ENCODE measurements around the gene CCDC186.

CCDC186 gene

GRCh38 chr10:114173921-114174694, at the start of gene CCDC186:
Gene CCDC186, minus strand, starts transcription at chr10:114174203. Its CDS starts 10,935 bp downstream, at chr10:114163268.
- peak; percentile 97 for DNase-seq (ENCODE audit: low read depth)

GRCh38 chr10:114223066-114223465, 49.1 kb upstream of the CCDC186 start:
- no peak for DNase-seq (ENCODE audit: low read depth)

- DNase-seq (ENCODE audit: low read depth): no peak
These were observed 47.2 kb upstream of the CCDC186 start for GRCh38 chr10:114221235-114221634.

- DNase-seq (ENCODE audit: low read depth): no peak
These were observed 46.3 kb upstream of the CCDC186 start for GRCh38 chr10:114220281-114220680.

GRCh38 chr10:114215033-114215432, 41.0 kb upstream of the CCDC186 start:
- no peak for DNase-seq (ENCODE audit: low read depth)

GRCh38 chr10:114212153-114212552, 38.1 kb upstream of the CCDC186 start:
- DNase-seq (ENCODE audit: low read depth): no peak

GRCh38 chr10:114208351-114208750, 34.3 kb upstream of the CCDC186 start:
- DNase-seq (ENCODE audit: low read depth): no peak

- DNase-seq (ENCODE audit: low read depth): no peak
These were observed 33.3 kb upstream of the CCDC186 start for GRCh38 chr10:114207349-114207748.

- no peak for DNase-seq (ENCODE audit: low read depth)
These were observed 32.9 kb upstream of the CCDC186 start for GRCh38 chr10:114206902-114207301.

- no peak for DNase-seq (ENCODE audit: low read depth)
These were observed 28.8 kb upstream of the CCDC186 start for GRCh38 chr10:114202812-114203211.

GRCh38 chr10:114199239-114199638, 25.2 kb upstream of the CCDC186 start:
- no peak for DNase-seq (ENCODE audit: low read depth)

GRCh38 chr10:114195079-114195478, 21.1 kb upstream of the CCDC186 start:
- DNase-seq (ENCODE audit: low read depth): no peak

- DNase-seq (ENCODE audit: low read depth): no peak
These were observed 15.7 kb upstream of the CCDC186 start for GRCh38 chr10:114189700-114190099.

- no peak for DNase-seq (ENCODE audit: low read depth)
These were observed 14.9 kb upstream of the CCDC186 start for GRCh38 chr10:114188900-114189299.

GRCh38 chr10:114188001-114188400, 14.0 kb upstream of the CCDC186 start:
- DNase-seq (ENCODE audit: low read depth): no peak

GRCh38 chr10:114184276-114184675, 10.3 kb upstream of the CCDC186 start:
- no peak for DNase-seq (ENCODE audit: low read depth)

- no peak for DNase-seq (ENCODE audit: low read depth)
These were observed 9.6 kb upstream of the CCDC186 start for GRCh38 chr10:114183563-114183962.

GRCh38 chr10:114181971-114182370, 8.0 kb upstream of the CCDC186 start:
- no peak for DNase-seq (ENCODE audit: low read depth)

GRCh38 chr10:114180937-114181336, 6.9 kb upstream of the CCDC186 start:
- no peak for DNase-seq (ENCODE audit: low read depth)

GRCh38 chr10:114179747-114180146, 5.7 kb upstream of the CCDC186 start:
- DNase-seq (ENCODE audit: low read depth): no peak

GRCh38 chr10:114179148-114179547, 5.1 kb upstream of the CCDC186 start, which contains the start of gene TDRD1:
Gene TDRD1, plus strand, starts transcription at chr10:114179353. Its CDS starts 8,479 bp downstream, at chr10:114187832.
- no peak for DNase-seq (ENCODE audit: low read depth)

GRCh38 chr10:114176511-114176910, 2.5 kb upstream of the CCDC186 start:
- DNase-seq (ENCODE audit: low read depth): no peak

GRCh38 chr10:114175667-114176066, 1.7 kb upstream of the CCDC186 start:
- DNase-seq (ENCODE audit: low read depth): no peak

- DNase-seq (ENCODE audit: low read depth): no peak
These were observed 739 bp upstream of the CCDC186 start for GRCh38 chr10:114174695-114175188.

Measured in activated T-cell treated with anti-CD3 and anti-CD28 coated beads for 1 hour (primary cell).